HFFc6 (cell line): ENCODE data around the gene BAHCC1. TPM values are rescaled to one million over a fixed set of nuclear protein-coding genes. Genes with fewer than 3 reads are reported as not detected.

Experiments used
- DNase-seq: peaks from one replicate; pipeline ENCODE4 v3.0.0-alpha.2; 2018
- H3K27ac Mint-ChIP-seq: 2 replicates; pipeline ENCODE4 v1.8.0; 2020; ENCODE audit warnings: mild to moderate bottlenecking, mixed read lengths
- H3K27me3 Mint-ChIP-seq: 2 replicates; pipeline ENCODE4 v1.8.0; 2021; ENCODE audit warnings: mild to moderate bottlenecking, moderate library complexity, mixed read lengths; ENCODE audit not compliant: insufficient read depth
- H3K36me3 Mint-ChIP-seq: 2 replicates; pipeline ENCODE4 v1.8.0; 2021; ENCODE audit warnings: low read depth, mixed read lengths
- H3K4me1 Mint-ChIP-seq: 2 replicates; pipeline ENCODE4 v1.8.0; 2020; ENCODE audit warnings: low read depth, mixed read lengths
- H3K4me3 Mint-ChIP-seq: 2 replicates; pipeline ENCODE4 v1.8.0; 2020; ENCODE audit warnings: mild to moderate bottlenecking, moderate library complexity, mixed read lengths
- H3K9me3 Mint-ChIP-seq: 2 replicates; pipeline ENCODE4 v1.8.0; 2020; ENCODE audit warnings: mild to moderate bottlenecking, mixed read lengths
- CTCF ChIP-seq: fragments of 200-600 bp; sonication (generic); IDR thresholded peaks from 2 replicates; pipeline ENCODE4 v1.5.0; 2021; ENCODE audit warnings: antibody characterized with exemption, mild to moderate bottlenecking
- total RNA-seq, 6 experiments: library from RNA; stranded (reverse); fragmentation: NEBNext Ultra II Directional; extraction: Animal tissue kit (Norgen Biotek cat#: 25700); gene quantifications; 2 replicates in 1 of 6; 3 replicates in 5 of 6; pipeline ENCODE4 v1.2.3, GENCODE V29; 2021

The BAHCC1 gene
- total RNA-seq, 6 experiments from 2014 or later = 7.3 to 9.7 (median 8.3) TPM

- Mint-ChIP-seq H3K4me3 (no peak overlapping the region), H3K27ac (no peak overlapping the region), H3K4me1 (no peaks in the 10 kb centered on the region), H3K27me3 (no peaks in the 10 kb centered on the region), H3K36me3 (no peaks in the 10 kb centered on the region), H3K9me3 (no peaks in the 10 kb centered on the region)
- no peak for DNase-seq
- no peak for TF ChIP-seq CTCF
Observed at GRCh38 chr17:81433656-81434055, 38.4 kb downstream of the BAHCC1 start.

- Mint-ChIP-seq H3K4me3 (no peak overlapping the region), H3K9me3 (no peaks in the 10 kb centered on the region), H3K4me1 (no peaks in the 10 kb centered on the region), H3K27me3 (no peaks in the 10 kb centered on the region), H3K27ac (no peak overlapping the region), H3K36me3 (no peaks in the 10 kb centered on the region)
- no peak for TF ChIP-seq CTCF
- no peak for DNase-seq
Observed at GRCh38 chr17:81434072-81434471, 38.8 kb downstream of the BAHCC1 start.

- no peaks in the 10 kb centered on the region for H3K4me1 Mint-ChIP-seq
- no peaks in the 10 kb centered on the region for H3K27me3 Mint-ChIP-seq
- DNase-seq = no peak
- H3K27ac Mint-ChIP-seq = no peak overlapping the region
- no peak overlapping the region for H3K4me3 Mint-ChIP-seq
- no peak for TF ChIP-seq CTCF
- H3K9me3 Mint-ChIP-seq = no peaks in the 10 kb centered on the region
- no peaks in the 10 kb centered on the region for H3K36me3 Mint-ChIP-seq
Observed at GRCh38 chr17:81434681-81435417, 39.6 kb downstream of the BAHCC1 start.

GRCh38 chr17:81435652-81436293 is 40.5 kb downstream of the BAHCC1 start:
- H3K9me3 Mint-ChIP-seq = no peaks in the 10 kb centered on the region
- H3K27me3 Mint-ChIP-seq = no peaks in the 10 kb centered on the region
- no peak for DNase-seq
- H3K4me3 Mint-ChIP-seq = no peak overlapping the region
- no peaks in the 10 kb centered on the region for H3K4me1 Mint-ChIP-seq
- TF ChIP-seq CTCF = no peak
- H3K36me3 Mint-ChIP-seq = no peaks in the 10 kb centered on the region
- no peak overlapping the region for H3K27ac Mint-ChIP-seq

- no peak for TF ChIP-seq CTCF
- Mint-ChIP-seq H3K4me1 (no peaks in the 10 kb centered on the region), H3K27me3 (no peaks in the 10 kb centered on the region)
Observed at GRCh38 chr17:81436294-81436849, 41.1 kb downstream of the BAHCC1 start.

More at GRCh38 chr17:81436294-81436849, 41.1 kb downstream of the BAHCC1 start:
- H3K9me3 Mint-ChIP-seq = no peaks in the 10 kb centered on the region
- H3K36me3 Mint-ChIP-seq = no peaks in the 10 kb centered on the region
- H3K27ac Mint-ChIP-seq = no peak overlapping the region
- DNase-seq = no peak
- no peak overlapping the region for H3K4me3 Mint-ChIP-seq
